Progenitor cell of endocrine pancreas (in vitro differentiated cells): Measurements from ENCODE around the gene FLOT1. TPM values are rescaled to one million over a fixed set of nuclear protein-coding genes. Genes with fewer than 3 reads are reported as not detected.

ENCODE experiments used
- DNase-seq: peaks from one replicate; pipeline ENCODE4 v3.0.0; 2021; ENCODE audit warnings: low spot score; ENCODE audit not compliant: unreplicated experiment
- H3K27ac Mint-ChIP-seq: 2 replicates; pipeline ENCODE4 v1.8.0; 2021; ENCODE audit warnings: mild to moderate bottlenecking, moderate library complexity, mixed read lengths
- H3K27me3 Mint-ChIP-seq: 2 replicates; pipeline ENCODE4 v1.8.0; 2021; ENCODE audit warnings: mixed read lengths
- H3K36me3 Mint-ChIP-seq: 2 replicates; pipeline ENCODE4 v1.8.0; 2022; ENCODE audit warnings: mixed read lengths; ENCODE audit not compliant: insufficient read depth
- H3K4me1 Mint-ChIP-seq: 2 replicates; pipeline ENCODE4 v1.8.0; 2021; ENCODE audit warnings: low read depth, mixed read lengths
- H3K4me3 Mint-ChIP-seq: 2 replicates; pipeline ENCODE4 v1.8.0; 2021; ENCODE audit warnings: low read depth, mild to moderate bottlenecking, moderate library complexity, mixed read lengths
- H3K9me3 Mint-ChIP-seq: 2 replicates; pipeline ENCODE4 v1.8.0; 2021; ENCODE audit warnings: low read depth, mixed read lengths
- total RNA-seq: library from RNA; stranded (reverse); gene quantifications from 2 replicates; pipeline ENCODE4 v1.2.1, GENCODE V29; 2021
- TF ChIP-seq, protein P1 (sequence below): fragments of 200-600 bp; sonication (generic); IDR thresholded peaks from one replicate; pipeline ENCODE4 v1.5.0; 2021; ENCODE audit warnings: antibody characterized with exemption, mild to moderate bottlenecking; ENCODE audit not compliant: unreplicated experiment

FLOT1 gene
- total RNA-seq, 1 donor from 2014 or later = 115 TPM

DNA sequence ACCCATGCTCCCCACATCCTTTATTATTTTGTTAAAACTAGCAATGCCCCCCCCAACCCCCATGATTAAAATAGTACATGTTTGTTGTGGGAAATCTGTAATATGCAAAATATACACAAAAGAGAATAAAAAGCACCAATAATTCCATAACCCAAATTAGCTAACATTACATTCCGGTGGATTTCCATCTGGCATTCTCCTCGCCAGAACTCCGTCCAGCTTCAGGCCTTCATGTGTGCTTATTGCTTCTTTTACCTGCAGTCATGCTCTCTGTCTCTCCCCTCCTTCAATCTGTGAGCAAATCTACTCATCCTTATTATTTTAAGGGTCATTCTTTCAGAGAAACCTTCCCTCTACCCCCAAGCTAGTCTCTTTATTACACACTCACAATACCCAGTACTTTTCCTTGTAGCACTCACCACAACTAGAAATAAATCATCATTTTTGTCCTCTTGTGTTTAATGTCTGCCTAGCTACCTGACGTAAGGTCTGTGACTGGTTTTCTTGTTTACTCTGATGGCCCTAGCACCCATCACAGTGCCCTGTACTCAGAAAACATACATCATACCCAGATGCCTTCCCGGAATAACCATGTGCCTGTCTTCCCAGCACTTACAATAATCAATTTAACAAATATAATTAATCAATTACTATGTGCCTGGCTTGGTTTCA is 27.5 kb upstream of the FLOT1 start:
- H3K27ac Mint-ChIP-seq = peak overlapping the region; percentile 93

DNA sequence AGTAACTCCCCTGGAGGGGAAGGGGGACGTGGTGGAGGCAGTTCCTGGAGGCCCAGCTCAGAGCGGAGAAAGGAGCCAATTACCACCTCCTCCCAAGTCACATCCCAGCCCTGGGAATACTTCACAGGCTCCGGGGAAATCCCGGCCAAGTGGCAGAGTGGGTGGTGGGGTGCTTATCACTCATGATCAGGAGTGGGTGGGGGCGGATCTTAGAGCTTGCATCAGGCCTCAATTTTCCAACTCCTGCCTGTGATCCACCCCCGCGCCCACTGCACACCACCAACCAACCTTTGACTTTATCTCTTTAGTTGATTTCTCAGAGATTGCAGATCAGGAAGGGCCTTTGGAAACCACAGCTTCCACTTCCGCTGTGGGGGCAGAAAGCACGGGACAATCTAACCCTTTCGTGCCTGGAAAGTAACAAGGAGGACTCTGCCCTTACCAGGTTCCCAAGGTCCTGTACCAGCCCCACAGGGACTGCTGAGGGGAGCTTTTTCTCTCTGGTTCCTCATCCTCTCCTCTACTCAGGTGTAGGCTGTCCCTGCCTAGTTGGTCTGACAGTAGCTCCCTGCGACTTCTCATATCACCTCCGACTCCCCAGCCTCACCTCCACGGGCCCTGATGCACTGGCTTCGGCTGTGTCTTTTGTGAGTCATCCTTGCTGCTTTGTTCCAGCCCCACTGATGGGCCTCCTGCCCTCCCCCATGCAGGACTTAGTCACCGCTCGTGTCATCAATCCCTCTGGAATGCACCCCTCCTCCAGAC is 26.8 kb upstream of the FLOT1 start:
- Mint-ChIP-seq H3K27me3 (no peaks in the 10 kb centered on the region), H3K27ac (peak overlapping the region; percentile 93), H3K9me3 (no peaks in the 10 kb centered on the region), H3K36me3 (no peaks in the 10 kb centered on the region), H3K4me1 (peaks cover 31% of the 10 kb centered on the region), H3K4me3 (no peak overlapping the region)
- DNase-seq = no peak
- TF ChIP-seq, protein P1, sequence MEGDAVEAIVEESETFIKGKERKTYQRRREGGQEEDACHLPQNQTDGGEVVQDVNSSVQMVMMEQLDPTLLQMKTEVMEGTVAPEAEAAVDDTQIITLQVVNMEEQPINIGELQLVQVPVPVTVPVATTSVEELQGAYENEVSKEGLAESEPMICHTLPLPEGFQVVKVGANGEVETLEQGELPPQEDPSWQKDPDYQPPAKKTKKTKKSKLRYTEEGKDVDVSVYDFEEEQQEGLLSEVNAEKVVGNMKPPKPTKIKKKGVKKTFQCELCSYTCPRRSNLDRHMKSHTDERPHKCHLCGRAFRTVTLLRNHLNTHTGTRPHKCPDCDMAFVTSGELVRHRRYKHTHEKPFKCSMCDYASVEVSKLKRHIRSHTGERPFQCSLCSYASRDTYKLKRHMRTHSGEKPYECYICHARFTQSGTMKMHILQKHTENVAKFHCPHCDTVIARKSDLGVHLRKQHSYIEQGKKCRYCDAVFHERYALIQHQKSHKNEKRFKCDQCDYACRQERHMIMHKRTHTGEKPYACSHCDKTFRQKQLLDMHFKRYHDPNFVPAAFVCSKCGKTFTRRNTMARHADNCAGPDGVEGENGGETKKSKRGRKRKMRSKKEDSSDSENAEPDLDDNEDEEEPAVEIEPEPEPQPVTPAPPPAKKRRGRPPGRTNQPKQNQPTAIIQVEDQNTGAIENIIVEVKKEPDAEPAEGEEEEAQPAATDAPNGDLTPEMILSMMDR = no peak

More for the DNA sequence above, 27.5 kb upstream of the FLOT1 start:
- TF ChIP-seq, protein P1 = no peak
- Mint-ChIP-seq H3K4me3 (no peak overlapping the region), H3K9me3 (no peaks in the 10 kb centered on the region), H3K4me1 (peaks cover 24% of the 10 kb centered on the region), H3K27me3 (no peaks in the 10 kb centered on the region), H3K36me3 (no peaks in the 10 kb centered on the region)
- no peak for DNase-seq

DNA sequence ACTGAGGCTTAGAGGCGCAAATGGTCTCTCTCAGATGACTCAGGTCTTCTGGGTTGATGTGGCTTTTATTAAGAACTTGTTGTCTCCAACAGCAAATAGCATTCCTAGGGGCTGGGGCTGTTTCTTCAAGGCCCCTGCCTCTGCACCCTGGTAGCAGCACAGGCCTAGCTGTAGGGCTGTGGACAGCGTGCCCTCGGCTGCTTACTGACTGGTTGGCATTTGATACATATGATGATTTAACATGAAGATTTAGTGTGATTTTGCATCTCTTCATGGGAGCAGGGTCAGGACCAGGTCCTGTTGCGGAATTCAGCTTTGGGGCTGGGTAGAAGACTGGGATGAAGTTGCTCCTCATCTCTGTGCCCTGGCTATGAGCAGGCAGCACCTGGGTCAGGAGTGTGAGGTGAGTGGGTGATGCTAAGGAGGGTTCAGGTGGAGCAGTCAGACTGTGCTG is 26.2 kb upstream of the FLOT1 start:
- H3K4me3 Mint-ChIP-seq = no peak overlapping the region
- no peaks in the 10 kb centered on the region for H3K27me3 Mint-ChIP-seq
- H3K9me3 Mint-ChIP-seq = no peaks in the 10 kb centered on the region
- H3K4me1 Mint-ChIP-seq = peaks cover 37% of the 10 kb centered on the region
- no peak for DNase-seq
- no peaks in the 10 kb centered on the region for H3K36me3 Mint-ChIP-seq
- H3K27ac Mint-ChIP-seq = peak overlapping the region; percentile 93
- TF ChIP-seq, protein P1 = no peak

DNA sequence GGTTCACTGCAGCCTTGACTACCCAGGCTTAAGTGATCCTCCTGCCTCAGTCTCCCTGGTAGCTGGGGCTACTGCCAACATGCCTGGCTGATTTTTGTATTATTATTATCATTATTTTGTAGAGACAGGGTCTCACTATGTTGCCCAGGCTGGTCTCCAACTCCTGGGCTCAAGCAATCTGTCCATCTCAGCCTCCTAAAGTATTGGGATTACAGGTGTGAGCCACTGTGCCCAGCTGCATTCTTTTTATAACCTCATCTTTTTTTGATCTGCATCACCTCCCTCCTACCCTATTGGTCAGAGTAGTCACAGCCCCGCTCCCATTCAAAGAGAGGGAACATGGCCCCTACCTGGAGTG is 25.4 kb upstream of the FLOT1 start:
- TF ChIP-seq, protein P1 = no peak
- Mint-ChIP-seq H3K36me3 (no peaks in the 10 kb centered on the region), H3K27me3 (no peaks in the 10 kb centered on the region), H3K4me1 (peaks cover 45% of the 10 kb centered on the region), H3K4me3 (no peak overlapping the region), H3K9me3 (no peaks in the 10 kb centered on the region), H3K27ac (no peak overlapping the region)
- no peak for DNase-seq

DNA sequence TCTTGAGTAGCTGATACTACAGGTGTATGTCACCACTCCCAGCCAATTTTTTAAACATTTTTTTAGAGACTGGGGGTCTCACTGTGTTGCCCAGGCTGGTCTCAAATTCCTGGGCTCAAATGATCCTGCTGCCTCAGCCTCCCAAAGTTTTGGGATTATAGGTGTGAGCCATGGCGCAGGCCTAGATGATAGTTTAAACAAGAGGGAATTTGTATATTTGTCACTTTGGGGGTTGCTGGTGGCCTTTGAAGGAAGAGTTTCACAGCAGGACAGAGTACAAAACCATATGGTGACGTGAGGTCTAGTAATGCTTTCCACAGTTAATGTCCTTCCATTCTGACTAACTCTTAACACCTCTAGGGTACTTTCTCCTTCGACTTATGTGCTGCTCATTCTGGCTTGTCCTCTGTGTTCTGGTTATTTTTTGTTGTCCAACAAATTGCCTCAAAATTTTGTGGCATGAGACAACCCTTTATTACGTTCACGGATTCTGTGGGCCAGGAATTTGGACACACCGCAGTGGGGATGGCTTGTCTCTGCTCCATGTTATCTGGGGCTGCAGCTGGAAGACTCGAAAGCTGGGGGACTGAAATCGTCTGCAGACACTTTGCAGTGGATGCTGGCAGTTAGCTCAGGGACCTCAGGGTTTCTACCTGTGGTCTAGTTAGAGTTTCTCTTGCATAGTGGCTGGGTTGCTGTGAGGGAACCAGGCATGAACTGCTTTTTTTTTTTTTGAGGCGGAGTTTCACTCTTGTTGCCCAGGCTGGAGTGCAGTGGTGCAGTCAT is 24.9 kb upstream of the FLOT1 start:
- Mint-ChIP-seq H3K27ac (no peak overlapping the region), H3K9me3 (no peaks in the 10 kb centered on the region), H3K4me3 (no peak overlapping the region), H3K4me1 (peaks cover 46% of the 10 kb centered on the region), H3K27me3 (no peaks in the 10 kb centered on the region), H3K36me3 (no peaks in the 10 kb centered on the region)
- no peak for DNase-seq
- TF ChIP-seq, protein P1 = no peak
